ENCODE results near the gene CELA2B. TPM values are rescaled to one million over a fixed set of nuclear protein-coding genes. Genes with fewer than 3 reads are reported as not detected.
"Not testable (repeated sequence)": the region's sequence is repeated elsewhere in the genome, so short reads cannot be mapped to it uniquely, and the experiment has no call there.

Gene CELA2B
- total RNA-seq, 1 experiment from 2014 or later, result not detected

DNA sequence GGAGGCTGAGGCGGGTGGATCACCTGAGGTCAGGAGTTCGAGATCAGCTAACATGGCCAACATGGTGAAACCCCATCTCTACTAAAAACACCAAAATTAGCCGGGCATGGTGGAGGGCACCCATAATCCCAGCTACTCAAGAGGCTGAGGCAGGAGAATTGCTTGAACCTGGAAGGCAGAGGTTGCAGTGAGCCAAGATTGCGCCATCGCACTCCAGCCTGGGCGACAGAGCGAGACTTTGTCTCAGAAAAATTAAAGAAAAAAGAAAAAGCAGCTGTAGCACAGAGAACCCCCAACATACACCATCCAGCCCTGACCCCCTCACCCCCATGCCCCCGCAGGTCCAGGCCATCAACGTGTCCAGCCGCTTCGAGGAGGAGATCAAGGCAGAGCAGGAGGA, 47.7 kb upstream of the CELA2B start:
- CTCF ChIA-PET, result interaction anchor here (1.3 to 5.3 kb wide), 2 partner anchors 9 to 104 kb away, joined by 4 to 118 read pairs; no protein-coding TSS in a partner anchor
- POLR2A ChIA-PET; H3K36me3 Mint-ChIP-seq; ATAC-seq; H3K9me3 Mint-ChIP-seq; H3K4me1 Mint-ChIP-seq; H3K27ac Mint-ChIP-seq; H3K27me3 Mint-ChIP-seq (ENCODE audit: low read depth); DNase-seq (ENCODE audit: low spot score); H3K4me3 Mint-ChIP-seq: not testable (repeated sequence)

DNA sequence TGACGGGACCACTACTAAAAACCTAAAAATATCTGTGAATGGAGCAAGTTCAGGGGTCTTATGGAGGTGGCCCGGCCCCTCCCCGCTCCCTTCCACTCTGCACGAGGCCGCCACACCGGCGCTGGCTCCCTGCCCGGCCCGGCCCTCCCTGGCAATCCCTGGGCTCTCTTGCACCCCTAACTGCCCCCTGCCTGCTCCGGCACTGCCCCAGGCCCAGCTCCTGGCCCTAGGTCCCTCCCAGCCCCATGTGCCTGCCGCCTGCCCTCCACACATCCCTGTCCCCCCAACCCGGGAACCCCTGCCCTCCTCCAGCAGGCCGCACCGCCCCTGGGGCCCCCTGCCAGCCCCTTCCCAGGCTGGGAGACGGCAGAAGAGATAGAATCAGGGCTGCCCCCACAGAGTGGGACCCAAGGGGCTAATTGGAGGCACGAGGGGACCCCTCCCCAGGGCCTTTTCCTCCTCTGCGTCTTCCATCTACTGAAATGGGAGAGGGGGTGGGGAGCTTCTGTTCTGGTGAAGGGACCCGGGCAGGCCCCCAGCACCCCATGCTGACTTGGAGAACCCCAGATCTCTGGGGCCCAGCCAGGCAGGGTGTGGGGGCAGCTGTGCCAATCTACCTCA, 47.0 kb upstream of the CELA2B start:
- ATAC-seq (no peak), DNase-seq (ENCODE audit: low spot score) (no peak)
- TF ChIP-seq CBFB (CRISPR knock-in tag; IDR thresholded peaks at IDR 0.05; ENCODE audit: low read depth) (no peak), ZNF263 (CRISPR knock-in tag; IDR thresholded peaks at IDR 0.05; ENCODE audit: low read depth) (no peak), ZNF317 (CRISPR knock-in tag; IDR thresholded peaks at IDR 0.05; ENCODE audit: borderline replicate concordance, low read depth) (no peak), MXD4 (CRISPR knock-in tag; IDR thresholded peaks at IDR 0.05; ENCODE audit: borderline replicate concordance) (no peak), TP53 (CRISPR knock-in tag; IDR thresholded peaks at IDR 0.05) (no peak), ETV6 (CRISPR knock-in tag; IDR thresholded peaks at IDR 0.05) (no peak), EMX1 (CRISPR knock-in tag; IDR thresholded peaks at IDR 0.05) (no peak), ZNF423 (CRISPR knock-in tag; IDR thresholded peaks at IDR 0.05) (no peak), NFYB (CRISPR knock-in tag; conservative IDR thresholded peaks at IDR 0.05; ENCODE audit: low read depth) (no peak), GRHL2 (CRISPR knock-in tag; IDR thresholded peaks at IDR 0.05; ENCODE audit: insufficient replicate concordance, severe bottlenecking) (no peak)
- TF ChIP-seq, protein P1, sequence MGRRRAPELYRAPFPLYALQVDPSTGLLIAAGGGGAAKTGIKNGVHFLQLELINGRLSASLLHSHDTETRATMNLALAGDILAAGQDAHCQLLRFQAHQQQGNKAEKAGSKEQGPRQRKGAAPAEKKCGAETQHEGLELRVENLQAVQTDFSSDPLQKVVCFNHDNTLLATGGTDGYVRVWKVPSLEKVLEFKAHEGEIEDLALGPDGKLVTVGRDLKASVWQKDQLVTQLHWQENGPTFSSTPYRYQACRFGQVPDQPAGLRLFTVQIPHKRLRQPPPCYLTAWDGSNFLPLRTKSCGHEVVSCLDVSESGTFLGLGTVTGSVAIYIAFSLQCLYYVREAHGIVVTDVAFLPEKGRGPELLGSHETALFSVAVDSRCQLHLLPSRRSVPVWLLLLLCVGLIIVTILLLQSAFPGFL (CRISPR knock-in tag; IDR thresholded peaks at IDR 0.05; ENCODE audit: borderline replicate concordance), result no peak
- TF ChIP-seq, protein P2, sequence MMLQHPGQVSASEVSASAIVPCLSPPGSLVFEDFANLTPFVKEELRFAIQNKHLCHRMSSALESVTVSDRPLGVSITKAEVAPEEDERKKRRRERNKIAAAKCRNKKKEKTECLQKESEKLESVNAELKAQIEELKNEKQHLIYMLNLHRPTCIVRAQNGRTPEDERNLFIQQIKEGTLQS (CRISPR knock-in tag; conservative IDR thresholded peaks at IDR 0.05), result no peak
- TF ChIP-seq, protein P3, sequence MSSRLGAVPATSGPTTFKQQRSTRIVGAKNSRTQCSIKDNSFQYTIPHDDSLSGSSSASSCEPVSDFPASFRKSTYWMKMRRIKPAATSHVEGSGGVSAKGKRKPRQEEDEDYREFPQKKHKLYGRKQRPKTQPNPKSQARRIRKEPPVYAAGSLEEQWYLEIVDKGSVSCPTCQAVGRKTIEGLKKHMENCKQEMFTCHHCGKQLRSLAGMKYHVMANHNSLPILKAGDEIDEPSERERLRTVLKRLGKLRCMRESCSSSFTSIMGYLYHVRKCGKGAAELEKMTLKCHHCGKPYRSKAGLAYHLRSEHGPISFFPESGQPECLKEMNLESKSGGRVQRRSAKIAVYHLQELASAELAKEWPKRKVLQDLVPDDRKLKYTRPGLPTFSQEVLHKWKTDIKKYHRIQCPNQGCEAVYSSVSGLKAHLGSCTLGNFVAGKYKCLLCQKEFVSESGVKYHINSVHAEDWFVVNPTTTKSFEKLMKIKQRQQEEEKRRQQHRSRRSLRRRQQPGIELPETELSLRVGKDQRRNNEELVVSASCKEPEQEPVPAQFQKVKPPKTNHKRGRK (CRISPR knock-in tag; IDR thresholded peaks at IDR 0.05; ENCODE audit: borderline replicate concordance), result no peak
- TF ChIP-seq, protein P4, sequence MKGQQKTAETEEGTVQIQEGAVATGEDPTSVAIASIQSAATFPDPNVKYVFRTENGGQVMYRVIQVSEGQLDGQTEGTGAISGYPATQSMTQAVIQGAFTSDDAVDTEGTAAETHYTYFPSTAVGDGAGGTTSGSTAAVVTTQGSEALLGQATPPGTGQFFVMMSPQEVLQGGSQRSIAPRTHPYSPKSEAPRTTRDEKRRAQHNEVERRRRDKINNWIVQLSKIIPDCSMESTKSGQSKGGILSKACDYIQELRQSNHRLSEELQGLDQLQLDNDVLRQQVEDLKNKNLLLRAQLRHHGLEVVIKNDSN (CRISPR knock-in tag; IDR thresholded peaks at IDR 0.05), result no peak
- TF ChIP-seq, protein P5, sequence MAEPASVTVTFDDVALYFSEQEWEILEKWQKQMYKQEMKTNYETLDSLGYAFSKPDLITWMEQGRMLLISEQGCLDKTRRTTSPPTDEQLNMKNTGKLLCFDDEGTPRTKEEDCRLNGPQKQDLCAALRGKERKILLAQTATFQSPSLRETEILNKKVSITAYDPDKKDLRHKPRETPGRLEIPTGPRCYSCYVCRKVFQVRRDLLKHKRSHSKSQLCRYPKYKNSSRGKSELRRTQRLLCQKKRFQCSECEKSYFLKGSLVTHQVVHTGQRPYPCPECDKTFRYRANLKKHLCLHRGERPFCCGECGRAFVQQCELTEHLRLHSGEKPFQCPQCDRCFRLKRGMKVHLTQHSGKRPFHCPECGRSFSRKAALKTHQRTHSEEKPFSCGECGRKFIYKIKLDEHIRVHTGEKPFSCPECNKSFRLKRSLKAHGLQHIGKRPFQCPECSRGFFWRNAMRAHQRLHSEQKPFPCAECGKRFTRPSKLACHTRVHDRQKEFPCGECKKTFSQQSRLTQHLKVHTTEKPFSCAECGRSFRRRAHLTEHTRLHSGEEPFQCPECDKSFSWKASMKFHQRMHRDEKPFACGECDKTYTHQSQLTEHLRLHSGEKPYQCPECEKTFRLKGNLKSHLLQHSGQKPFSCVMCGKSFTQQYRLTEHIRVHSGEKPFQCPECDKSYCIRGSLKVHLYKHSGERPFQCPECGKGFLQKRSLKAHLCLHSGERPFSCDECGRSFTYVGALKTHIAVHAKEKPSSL (CRISPR knock-in tag; conservative IDR thresholded peaks at IDR 0.05), result no peak
- TF ChIP-seq, protein P6, sequence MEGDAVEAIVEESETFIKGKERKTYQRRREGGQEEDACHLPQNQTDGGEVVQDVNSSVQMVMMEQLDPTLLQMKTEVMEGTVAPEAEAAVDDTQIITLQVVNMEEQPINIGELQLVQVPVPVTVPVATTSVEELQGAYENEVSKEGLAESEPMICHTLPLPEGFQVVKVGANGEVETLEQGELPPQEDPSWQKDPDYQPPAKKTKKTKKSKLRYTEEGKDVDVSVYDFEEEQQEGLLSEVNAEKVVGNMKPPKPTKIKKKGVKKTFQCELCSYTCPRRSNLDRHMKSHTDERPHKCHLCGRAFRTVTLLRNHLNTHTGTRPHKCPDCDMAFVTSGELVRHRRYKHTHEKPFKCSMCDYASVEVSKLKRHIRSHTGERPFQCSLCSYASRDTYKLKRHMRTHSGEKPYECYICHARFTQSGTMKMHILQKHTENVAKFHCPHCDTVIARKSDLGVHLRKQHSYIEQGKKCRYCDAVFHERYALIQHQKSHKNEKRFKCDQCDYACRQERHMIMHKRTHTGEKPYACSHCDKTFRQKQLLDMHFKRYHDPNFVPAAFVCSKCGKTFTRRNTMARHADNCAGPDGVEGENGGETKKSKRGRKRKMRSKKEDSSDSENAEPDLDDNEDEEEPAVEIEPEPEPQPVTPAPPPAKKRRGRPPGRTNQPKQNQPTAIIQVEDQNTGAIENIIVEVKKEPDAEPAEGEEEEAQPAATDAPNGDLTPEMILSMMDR (IDR thresholded peaks at IDR 0.05), result no peak
- TF ChIP-seq, protein P7, sequence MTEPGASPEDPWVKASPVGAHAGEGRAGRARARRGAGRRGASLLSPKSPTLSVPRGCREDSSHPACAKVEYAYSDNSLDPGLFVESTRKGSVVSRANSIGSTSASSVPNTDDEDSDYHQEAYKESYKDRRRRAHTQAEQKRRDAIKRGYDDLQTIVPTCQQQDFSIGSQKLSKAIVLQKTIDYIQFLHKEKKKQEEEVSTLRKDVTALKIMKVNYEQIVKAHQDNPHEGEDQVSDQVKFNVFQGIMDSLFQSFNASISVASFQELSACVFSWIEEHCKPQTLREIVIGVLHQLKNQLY (CRISPR knock-in tag; IDR thresholded peaks at IDR 0.05), result no peak
- TF ChIP-seq, protein P8, sequence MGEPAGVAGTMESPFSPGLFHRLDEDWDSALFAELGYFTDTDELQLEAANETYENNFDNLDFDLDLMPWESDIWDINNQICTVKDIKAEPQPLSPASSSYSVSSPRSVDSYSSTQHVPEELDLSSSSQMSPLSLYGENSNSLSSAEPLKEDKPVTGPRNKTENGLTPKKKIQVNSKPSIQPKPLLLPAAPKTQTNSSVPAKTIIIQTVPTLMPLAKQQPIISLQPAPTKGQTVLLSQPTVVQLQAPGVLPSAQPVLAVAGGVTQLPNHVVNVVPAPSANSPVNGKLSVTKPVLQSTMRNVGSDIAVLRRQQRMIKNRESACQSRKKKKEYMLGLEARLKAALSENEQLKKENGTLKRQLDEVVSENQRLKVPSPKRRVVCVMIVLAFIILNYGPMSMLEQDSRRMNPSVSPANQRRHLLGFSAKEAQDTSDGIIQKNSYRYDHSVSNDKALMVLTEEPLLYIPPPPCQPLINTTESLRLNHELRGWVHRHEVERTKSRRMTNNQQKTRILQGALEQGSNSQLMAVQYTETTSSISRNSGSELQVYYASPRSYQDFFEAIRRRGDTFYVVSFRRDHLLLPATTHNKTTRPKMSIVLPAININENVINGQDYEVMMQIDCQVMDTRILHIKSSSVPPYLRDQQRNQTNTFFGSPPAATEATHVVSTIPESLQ (CRISPR knock-in tag; IDR thresholded peaks at IDR 0.05), result no peak

More for the DNA sequence above, 47.0 kb upstream of the CELA2B start:
- H3K9me3 Mint-ChIP-seq, result no peaks in the 10 kb centered on the region
- ChIA-PET POLR2A (no interaction called here), CTCF (interaction anchor here (0.8 to 5.3 kb wide), 3 partner anchors 10 to 105 kb away, joined by 3 to 118 read pairs (median 4); no protein-coding TSS in a partner anchor)
- H3K27me3 Mint-ChIP-seq (ENCODE audit: low read depth), result no peaks in the 10 kb centered on the region
- peaks cover 4% of the 10 kb centered on the region; the same call in 1 of the 2 replicates for H3K4me1 Mint-ChIP-seq
- H3K36me3 Mint-ChIP-seq, result no peaks in the 10 kb centered on the region
- no peak overlapping the region for H3K27ac Mint-ChIP-seq
- no peak overlapping the region for H3K4me3 Mint-ChIP-seq

Data from WTC11 (cell line).